GM18870 (cell line): Measurements from ENCODE around the gene RFPL3.
"Not testable (repeated sequence)": the region's sequence is repeated elsewhere in the genome, so short reads cannot be mapped to it uniquely, and the experiment has no call there.

Source experiments
- ATAC-seq: cut with Tn5 transposase; IDR thresholded peaks from one replicate; pipeline ENCODE4 v1.9.1; 2021; ENCODE audit warnings: moderate library complexity; ENCODE audit not compliant: unreplicated experiment

The RFPL3 gene

DNA sequence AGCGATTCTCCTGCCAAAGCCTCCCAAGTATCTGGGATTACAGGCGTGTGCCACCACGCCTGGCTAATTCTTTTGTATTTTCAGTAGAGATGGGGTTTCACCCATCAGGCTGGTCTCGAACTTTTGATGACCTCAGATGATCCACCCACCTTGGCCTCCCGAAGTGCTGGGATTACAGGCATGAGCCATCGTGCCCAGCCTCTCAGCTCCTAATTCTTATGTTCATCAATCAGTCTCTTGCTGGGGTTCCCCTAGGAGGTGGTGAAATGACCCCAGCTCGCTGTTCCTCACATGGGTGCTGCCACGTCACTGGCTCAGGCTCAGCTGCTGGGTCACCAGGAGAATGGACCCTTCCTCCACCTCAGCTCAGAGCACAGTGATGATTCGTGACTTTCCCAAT, at the start of gene RFPL3:
Gene RFPL3, plus strand, starts transcription at position 301 of the 400 bp plus-strand sequence. CDS start 205 bp downstream, outside the sequence.
- ATAC-seq = not testable (repeated sequence)

DNA sequence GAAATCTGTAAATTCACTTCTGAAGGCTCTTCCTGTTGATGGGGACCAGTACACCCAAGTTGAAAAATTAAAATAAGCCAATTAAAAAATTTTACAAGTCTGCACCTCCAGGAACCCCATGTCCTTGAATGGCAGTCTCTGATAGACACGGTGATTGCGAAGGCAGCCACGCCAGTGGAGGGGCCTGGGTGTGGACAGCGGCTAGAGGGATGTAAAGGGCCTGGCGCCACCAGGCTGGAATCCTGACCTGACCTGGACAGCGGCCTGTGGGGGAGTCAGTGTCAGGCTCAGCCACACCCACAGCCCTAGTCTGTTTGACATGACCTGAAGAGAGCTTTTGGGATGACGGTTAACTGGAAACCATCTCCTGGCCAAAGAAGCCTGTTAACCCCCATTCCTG, 49.5 kb upstream of the RFPL3 start:
- ATAC-seq = no peak

DNA sequence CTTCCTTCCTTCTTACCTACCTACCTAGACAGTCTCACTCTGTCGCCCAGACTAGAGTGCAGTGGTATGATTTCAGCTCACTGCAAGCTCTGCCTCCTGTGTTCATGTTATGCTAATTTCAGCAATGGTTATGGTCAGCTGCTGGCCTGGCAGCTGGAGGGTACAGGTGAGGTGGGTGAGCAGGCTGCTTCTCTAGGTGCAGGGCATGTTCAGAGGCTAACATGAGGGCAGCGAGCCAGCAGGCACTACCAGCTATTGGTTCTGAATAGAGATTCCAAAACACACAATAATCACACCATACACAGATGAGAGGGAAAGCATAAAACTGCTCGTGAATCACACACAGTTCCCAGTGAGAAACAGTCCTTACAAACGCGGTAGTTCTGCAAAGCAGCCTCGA, 48.7 kb upstream of the RFPL3 start:
- no peak for ATAC-seq

DNA sequence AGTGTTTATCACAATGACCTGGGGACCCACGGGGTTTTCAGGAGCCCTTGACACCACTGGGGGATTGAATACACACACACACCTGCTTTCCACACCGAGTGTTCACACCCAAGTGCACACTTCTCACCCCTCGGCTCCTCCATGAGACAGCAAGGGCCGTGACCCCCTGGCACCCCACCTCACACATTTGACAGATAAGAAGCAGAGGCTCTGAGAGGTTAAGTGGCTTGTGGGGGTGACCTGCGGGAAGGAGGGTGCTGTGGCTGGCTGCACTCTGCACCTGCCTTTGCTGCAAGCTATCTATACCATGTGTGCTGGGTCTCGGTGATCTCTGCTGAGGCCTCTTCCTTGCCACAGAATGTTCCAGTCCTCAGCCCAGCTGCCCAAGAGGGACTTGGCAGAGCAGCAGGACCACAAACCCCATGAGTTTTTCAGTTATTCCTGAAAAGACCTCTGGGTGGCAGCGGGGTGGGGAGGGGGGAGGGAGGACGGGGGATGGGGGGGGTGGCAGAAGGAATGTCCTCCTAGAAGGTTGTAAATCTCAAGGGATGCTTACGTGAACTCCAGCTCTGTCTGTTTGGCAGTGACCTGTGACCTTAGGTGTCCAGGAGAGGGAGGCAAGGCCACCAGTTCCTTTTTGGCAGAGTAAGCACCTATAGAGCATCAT, 47.9 kb upstream of the RFPL3 start:
- ATAC-seq = no peak

DNA sequence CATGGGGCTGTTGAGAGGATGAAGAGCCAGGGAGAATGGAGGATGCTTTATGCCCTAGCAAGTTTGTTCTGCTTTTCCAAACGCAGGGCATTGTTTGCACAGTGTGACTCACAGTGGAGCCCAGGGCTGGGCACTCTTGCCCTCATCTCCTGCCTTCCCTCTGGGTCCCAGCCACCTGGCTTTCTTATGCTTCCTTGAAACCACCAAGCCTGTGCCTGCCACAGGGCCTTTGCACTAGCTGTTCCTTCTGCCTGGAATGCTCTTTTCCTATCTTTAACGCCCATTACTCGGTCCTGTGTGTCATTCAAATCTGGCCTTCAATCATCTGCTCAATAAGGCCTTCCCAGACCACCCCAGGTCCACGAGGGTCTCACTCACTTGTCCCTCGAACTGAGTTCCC, 46.9 kb upstream of the RFPL3 start:
- ATAC-seq = no peak

DNA sequence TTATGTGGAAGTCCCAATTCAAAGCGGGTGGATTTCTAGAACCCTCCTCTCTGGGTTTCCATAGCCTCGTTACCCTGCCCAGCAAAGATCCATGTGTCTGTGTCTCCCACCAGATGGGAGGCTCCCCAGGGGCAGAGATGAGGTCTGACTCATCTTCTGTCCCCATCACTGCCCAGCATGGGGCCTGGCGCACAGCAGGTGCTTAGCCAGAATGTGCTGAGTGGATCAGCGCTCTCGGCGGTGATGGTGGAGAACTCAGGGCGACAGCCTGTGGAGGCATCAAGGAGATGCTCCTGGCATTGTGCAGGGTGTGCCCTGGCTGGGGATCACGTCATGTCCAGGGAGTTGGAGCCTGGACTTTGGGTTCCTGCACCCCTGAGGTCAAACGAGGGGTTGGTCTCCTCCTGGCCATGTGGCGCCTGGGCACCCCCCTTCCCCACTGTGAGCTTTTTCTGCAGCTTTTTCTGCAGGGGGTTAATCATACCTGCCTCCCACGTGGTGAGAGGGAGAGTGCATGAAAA, 46.1 kb upstream of the RFPL3 start:
- no peak for ATAC-seq

DNA sequence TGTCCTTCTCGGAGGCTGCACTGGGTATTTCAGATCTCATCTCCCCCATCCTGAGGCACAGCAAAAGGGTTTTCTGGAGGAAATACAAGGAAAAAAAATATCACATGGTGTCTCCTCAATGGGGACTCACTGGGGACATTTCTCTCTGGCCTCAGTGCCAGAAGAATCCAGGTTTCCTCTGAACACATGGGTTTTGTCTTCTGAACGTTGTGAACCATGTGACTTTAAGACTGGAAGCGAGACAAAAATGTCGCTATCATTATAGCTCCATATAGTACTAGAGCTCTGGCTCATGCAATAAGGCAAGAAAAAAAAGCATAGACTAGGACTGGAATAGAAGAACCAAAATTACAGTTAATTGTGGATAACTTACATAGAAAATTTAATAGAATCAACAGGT, 44.9 kb upstream of the RFPL3 start:
- ATAC-seq = no peak

DNA sequence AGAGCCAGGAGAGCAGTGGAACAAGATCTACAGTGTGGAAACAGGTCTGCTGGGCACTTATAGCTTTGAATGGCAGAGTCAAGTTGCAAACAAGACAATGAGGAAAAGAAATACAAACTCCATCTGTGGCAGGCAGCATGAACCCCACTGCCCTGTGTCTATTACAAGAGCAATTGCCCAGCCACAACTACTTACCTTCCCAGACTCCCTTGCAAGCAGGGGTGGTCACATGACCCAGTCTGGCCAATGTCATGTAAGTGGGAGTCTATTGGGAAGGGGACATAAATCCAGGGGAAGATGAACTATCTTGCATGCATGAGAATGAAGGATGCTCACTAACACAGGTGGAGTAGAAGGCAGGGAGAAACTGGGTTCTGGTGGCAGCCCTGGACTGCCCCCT, 44.1 kb upstream of the RFPL3 start:
- no peak for ATAC-seq

DNA sequence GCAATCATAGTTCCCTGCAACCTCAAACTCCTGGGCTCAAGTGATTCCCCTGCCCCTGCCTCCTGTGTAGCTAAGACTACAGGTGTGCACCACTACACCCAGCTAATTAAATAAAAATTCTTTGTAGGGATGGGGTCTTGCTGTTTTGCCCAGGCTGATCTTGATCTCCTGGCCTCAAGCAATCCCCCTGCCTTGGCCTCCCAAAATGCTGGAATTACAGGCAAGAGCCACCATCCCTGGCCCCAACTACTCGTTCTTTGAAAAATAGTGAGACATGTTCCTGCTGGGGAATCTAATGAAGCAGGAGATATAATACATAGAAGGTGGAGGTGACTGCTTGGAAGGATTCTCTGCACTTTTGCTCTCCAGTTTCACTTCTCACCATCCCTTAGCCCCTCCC, 40.1 kb upstream of the RFPL3 start:
- no peak for ATAC-seq

DNA sequence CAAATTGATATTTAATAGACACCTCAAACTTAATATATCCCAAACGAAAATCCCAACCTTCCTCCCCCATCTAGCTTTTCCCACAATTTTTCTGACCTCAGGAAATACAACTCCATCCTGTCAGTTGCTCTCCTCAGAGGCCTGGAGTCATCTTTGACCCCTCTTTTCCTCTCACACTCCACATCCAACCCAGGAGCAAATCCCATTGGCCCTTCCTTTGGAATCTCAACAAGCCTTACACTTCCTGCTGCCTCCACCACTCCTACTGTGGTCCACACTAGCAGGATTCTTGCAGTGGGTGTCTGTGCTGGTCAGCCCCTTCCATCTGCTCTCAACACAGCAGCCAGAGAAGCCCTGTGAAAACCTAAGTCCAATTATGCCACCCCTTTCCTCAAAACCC, 39.3 kb upstream of the RFPL3 start:
- ATAC-seq = no peak

DNA sequence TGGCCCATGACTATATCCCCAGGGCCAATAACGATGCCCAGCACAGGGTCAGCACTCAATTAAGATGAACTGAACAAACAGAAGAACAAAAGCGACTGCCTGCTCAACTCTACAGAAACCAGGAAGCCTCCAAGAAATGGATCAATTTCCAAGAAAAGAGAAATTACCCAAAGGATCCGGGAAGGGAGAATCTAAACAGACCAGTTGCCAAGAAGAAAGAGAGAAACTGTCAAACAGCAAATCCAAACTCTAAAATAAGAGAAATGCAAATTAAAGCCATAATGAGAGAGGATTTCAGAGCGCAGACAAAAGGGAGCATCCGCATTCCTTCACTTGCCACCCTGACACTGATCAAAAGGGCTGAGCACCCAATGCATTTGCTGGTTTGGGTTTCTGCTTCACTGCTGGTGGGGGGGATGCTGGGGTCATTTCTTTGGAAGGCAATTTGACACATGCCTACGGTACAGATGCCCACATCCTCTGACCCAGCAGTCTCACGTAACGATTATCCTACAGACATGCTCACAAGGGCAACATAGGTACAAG, 37.7 kb upstream of the RFPL3 start:
- no peak for ATAC-seq

DNA sequence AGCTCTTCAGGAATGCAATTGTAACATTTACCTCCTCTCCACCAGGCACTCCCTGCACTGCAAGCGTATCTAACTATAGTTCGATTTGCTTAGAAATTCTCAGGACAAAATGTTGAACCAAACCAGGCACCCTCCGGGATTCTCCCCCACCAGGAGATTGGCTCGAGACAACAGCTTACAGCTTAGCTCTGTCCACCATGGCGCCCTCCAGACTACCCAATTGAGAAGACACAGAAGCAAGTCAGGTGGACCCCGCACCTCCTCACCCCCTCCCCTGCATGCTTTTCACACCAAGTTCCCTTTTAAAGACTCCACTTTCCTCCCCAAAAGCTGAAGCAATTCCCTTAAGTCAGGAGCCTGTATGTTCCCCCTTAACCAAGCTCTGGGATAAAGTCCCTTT, 34.7 kb upstream of the RFPL3 start:
- no peak for ATAC-seq

DNA sequence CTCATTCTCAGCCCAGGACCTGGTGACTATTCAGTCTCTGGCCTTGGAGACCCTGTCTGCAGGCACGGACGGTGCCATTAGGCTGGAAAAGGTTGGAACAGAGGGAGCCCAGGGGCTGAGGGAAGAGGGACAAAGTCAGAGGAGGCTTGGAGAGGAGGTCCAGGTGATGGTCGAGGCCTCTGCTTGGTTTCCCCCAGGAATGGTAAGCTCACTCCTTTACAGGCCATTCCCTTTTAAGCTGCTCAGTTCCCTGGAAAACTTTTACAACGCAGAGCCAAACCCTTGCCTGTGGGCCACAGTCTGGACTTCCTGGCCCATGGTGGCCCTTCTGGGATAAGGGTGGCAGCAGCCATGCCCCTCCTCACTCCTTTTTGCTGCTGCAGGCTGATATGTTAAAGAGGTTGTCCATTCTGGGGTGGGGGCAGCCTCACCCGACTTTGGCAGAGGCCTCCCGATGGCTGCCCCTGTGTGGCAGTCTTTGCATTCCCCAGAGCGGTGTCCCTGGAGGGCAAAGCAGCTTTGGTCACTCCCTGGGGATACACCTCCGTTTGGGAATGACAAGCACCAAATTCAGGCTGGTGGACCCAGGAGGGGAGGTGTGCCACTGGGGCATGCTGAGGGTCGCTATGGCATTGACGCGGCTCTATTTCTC, 34.0 kb upstream of the RFPL3 start:
- no peak for ATAC-seq

DNA sequence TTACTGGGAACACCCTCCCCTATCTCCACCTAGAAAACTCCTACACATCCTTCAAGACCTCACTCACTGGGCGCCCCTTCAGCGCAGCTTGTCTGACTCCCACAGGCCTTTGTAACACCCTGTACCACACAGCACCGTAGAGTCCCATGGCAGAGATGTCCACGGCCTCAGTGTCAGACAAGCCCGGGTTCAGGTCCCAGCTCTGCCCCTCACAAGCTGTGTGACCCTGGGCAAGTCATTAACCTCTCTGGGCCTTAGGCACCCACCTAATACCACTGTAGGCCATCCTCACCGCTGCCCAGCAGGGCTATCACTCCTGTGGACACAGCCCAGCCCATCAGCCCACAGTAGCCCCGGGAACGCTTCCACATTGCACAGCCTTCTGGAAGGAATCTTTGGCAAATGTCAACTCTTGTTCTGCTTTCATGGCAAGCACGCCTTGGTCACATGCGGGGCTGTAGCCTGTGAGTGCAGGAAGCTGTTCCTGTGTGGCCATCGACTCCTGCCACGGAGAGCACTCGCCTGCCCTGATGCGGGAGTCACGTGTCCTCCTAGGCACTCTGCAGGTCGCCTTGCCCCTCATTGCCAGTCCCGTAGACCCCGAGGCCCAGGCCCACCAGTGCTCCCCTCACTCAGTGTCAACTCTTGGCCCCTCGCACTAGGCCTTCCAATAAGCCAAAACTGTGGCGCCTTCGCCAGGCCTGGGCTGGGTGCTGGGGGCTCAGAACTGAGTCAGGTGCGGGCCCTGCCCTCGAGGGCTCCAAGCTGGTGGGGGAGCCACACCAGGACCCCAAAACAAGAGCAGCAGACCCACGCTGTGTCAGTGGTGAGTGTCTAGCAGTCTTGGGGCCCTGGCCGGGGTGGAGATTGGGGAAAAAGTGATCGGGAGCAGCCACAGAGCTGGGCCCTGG, 32.9 kb upstream of the RFPL3 start:
- no peak for ATAC-seq

DNA sequence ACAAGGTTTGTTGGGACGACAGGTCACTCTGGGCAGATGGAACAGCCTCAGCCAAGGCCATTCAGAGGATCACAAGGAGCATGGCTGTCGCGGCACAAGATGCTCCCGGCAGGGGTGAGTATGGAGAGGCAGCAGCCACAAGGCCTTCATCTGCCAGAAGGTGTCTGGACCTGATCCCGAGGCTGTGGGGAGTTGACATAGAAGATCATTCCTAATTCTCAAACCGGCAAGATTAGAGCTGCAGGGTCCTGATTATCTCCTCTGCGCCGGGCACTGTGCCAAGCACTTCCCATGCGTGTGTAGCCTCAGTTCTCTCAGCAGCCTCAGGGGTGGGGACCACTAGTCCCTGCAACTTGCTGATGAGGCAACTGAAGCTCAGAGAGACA, 32.3 kb upstream of the RFPL3 start:
- no peak for ATAC-seq

DNA sequence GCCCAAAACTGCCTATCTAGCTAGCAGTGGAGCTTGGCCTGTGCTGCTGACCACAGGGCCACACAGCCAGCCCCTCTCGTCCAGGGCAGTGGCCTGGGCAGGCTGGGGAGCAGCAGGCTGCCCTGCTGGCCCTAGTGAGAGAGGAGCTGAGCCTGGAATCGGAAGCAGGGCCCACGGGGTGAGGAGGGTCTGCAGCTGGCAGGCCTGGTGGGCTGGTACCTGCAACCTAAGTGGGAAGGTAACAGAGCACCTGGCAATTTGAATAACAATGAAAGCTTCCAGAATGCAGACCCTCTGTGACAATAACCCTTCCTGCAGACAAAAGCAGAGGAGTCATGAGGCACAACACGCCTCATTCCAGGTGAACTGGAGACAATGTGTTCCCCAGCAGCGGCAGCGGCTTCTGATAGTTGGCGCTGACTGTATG, 31.8 kb upstream of the RFPL3 start:
- ATAC-seq = no peak

DNA sequence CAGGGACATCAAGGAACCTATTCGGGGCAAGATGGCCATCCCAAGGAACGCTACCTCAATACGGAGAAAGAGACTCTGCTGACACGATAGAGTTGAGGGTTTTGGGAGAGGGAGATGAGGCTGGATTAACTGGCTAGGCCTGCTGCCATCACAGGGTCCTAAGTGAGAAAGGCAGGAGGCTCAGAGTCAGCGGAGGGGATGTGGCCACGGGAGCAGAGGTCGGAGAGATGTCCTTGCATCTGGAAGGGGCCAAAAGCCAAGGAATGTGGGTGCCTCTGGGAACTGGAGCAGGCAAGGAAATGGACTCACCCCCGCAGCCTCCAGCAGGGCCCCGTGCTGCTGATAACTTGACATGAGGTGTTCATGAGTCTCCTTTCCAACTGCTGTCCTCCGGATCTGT, 31.0 kb upstream of the RFPL3 start:
- no peak for ATAC-seq

DNA sequence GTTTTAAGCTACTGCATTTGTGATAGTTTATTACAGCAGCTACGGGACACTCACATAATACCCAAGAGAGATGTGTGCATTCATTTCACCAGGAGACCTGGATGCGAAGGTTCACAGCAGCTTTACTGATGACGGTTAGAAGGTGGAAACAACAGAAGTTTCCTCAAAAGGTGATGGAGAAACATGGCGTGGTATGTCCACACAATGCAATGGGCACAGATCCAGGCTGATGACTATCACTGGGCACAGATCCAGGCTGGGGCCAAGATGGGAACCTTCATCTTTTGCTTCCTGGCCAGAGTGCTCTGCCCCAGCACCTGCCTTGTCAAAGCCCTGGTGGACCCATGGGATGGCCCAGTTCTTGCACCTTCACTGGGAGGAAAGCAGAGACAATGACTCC, 30.6 kb upstream of the RFPL3 start:
- ATAC-seq = no peak

DNA sequence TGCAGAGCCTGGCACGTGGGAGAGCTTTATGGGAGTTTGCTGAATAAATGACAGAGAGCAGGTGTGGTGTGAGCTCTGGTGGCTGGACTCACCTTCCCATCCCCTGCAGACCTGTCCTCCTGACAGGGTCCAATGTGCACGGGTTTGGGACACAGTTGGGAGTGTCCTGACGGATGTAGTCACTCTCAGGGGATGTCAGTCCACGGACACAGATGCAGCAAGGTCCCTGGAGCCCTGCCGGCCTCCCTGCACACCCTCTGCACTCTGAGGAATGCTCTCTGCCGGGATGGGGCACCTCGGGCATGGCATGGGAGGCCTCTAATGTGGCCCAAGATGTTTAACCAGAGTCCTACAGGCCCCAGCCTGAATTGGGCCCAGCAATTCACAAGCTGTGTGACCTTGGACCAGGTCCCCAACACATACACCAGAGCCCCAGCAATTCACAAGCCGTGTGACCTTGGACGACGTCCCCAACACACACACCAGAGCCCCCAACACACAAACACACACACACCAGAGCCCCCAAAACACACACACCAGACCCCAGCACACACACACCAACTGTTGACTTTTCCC, 30.0 kb upstream of the RFPL3 start:
- ATAC-seq = no peak

DNA sequence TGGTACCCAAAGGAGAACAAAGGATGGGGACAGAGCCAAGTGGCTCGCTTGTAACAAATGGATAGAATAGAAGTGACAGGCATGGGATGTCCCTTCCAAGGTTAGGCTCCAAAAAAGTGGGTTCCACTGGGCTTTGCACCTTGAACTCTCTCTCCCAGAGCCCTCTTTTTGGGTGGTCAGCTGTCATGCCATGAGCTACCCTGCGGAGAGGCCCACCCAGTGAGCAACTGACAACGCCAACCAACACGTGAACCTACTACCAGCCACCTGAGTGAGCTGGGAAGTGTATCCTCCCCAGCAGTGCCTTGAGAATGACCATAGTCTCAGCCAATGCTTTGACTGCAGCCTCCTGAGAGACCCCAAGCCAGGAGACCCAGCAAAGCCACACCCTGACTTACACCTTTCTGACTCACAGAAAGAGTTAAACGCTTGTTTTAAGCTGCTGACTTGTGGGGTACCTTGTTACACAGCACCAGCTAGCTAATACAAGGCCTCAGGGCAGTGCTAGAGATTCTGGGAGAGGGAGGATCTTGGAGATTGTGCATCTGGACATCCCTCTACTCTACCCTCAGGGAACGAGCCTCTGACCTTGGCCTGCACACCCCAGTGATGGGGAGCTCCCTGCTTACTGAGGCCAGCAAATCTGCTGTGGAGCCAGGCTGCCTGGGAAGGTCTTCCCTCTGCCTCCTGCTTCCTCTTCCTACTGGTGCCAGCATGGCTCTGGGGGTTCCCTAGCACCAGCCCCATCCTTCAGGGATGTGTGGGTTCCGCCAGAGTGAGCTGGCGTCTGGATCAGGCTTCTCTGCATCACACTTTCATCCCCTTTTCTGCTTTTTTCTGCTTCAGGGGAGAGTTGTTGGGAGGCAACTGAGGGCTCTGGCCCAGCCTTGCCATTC, 29.1 kb upstream of the RFPL3 start:
- no peak for ATAC-seq
